Measurements from ENCODE around the gene LEFTY1. TPM values are rescaled to one million over a fixed set of nuclear protein-coding genes. Genes with fewer than 3 reads are reported as not detected.

The LEFTY1 gene
- total and polyA plus RNA-seq, 2 of the 13 experiments (the other 11 are each of a cell fraction or from before 2014, with no cell fraction given), result 0.29 to 0.79 TPM

GRCh38 chr1:225881081-225881958, 7.6 kb downstream of the LEFTY1 start (continued):
- 0 out of 2 replicates have a peak, but pooled peaks have one; percentile 27 for TF ChIP-seq ARID4A (CRISPR knock-in tag; IDR thresholded peaks at IDR 0.05; ENCODE audit: borderline replicate concordance)
- TF ChIP-seq RFX1 (IDR thresholded peaks at IDR 0.05), result peak; percentile 14; the same call in 1 of the 2 replicates
- TF ChIP-seq NR2F6 (IDR thresholded peaks at IDR 0.05), result no peak
- TF ChIP-seq NR2F6 (CRISPR knock-in tag; IDR thresholded peaks at IDR 0.05), result 0 out of 2 replicates have a peak, but pooled peaks have one; percentile 6
- no peak for TF ChIP-seq HBP1 (CRISPR knock-in tag; IDR thresholded peaks at IDR 0.05; ENCODE audit: low read depth)
- TF ChIP-seq GABPA (IDR thresholded peaks at IDR 0.05; ENCODE audit: low read depth, low read length), result no peak
- TF ChIP-seq GABPA (CRISPR knock-in tag; IDR thresholded peaks at IDR 0.05; ENCODE audit: low read depth), result no peak
- TF ChIP-seq ZBTB25 (CRISPR knock-in tag; IDR thresholded peaks at IDR 0.05), result no peak
- TF ChIP-seq GRHL1 (CRISPR knock-in tag; conservative IDR thresholded peaks at IDR 0.05), result no peak
- no peak for TF ChIP-seq HIC2 (CRISPR knock-in tag; IDR thresholded peaks at IDR 0.05; ENCODE audit: low read depth)
- TF ChIP-seq NFAT5 (CRISPR knock-in tag; IDR thresholded peaks at IDR 0.05), result no peak
- TF ChIP-seq KDM2A (CRISPR knock-in tag; IDR thresholded peaks at IDR 0.05; ENCODE audit: borderline replicate concordance, low read depth), result peak; percentile 9; the same call in 1 of the 2 replicates
